HG03175 (cell line): Measurements from ENCODE around the gene SPSB1.

Experiments
- ATAC-seq: cut with Tn5 transposase; IDR thresholded peaks from one replicate; pipeline ENCODE4 v1.9.1; 2021; ENCODE audit warnings: mild to moderate bottlenecking, moderate library complexity; ENCODE audit not compliant: unreplicated experiment

SPSB1 gene

GRCh38 chr1:9258629-9259028 is 34.1 kb upstream of the SPSB1 start:
- ATAC-seq = no peak

GRCh38 chr1:9260059-9260766 is 32.5 kb upstream of the SPSB1 start:
- ATAC-seq = no peak

GRCh38 chr1:9261496-9261895 is 31.2 kb upstream of the SPSB1 start:
- no peak for ATAC-seq

- ATAC-seq = no peak
Observed at GRCh38 chr1:9262096-9262986, 30.4 kb upstream of the SPSB1 start.

- ATAC-seq = no peak
Observed at GRCh38 chr1:9263276-9263855, 29.3 kb upstream of the SPSB1 start.

- ATAC-seq = no peak
Observed at GRCh38 chr1:9263984-9264872, 28.5 kb upstream of the SPSB1 start.

GRCh38 chr1:9265037-9265436 is 27.7 kb upstream of the SPSB1 start:
- ATAC-seq = no peak

GRCh38 chr1:9265968-9266367 is 26.7 kb upstream of the SPSB1 start:
- no peak for ATAC-seq

- ATAC-seq = no peak
Observed at GRCh38 chr1:9267352-9267686, 25.4 kb upstream of the SPSB1 start.

- no peak for ATAC-seq
Observed at GRCh38 chr1:9267827-9268581, 24.7 kb upstream of the SPSB1 start.

- no peak for ATAC-seq
Observed at GRCh38 chr1:9269078-9269501, 23.6 kb upstream of the SPSB1 start.

GRCh38 chr1:9269721-9270120 is 23.0 kb upstream of the SPSB1 start:
- ATAC-seq = no peak

GRCh38 chr1:9270290-9270883 is 22.3 kb upstream of the SPSB1 start:
- no peak for ATAC-seq

- no peak for ATAC-seq
Observed at GRCh38 chr1:9271283-9271682, 21.4 kb upstream of the SPSB1 start.

GRCh38 chr1:9271861-9272595 is 20.7 kb upstream of the SPSB1 start:
- no peak for ATAC-seq

GRCh38 chr1:9273177-9273576 is 19.5 kb upstream of the SPSB1 start:
- no peak for ATAC-seq

GRCh38 chr1:9275161-9275560 is 17.5 kb upstream of the SPSB1 start:
- no peak for ATAC-seq

- ATAC-seq = peak; percentile 89
Observed at GRCh38 chr1:9275567-9276034, 17.1 kb upstream of the SPSB1 start.

- no peak for ATAC-seq
Observed at GRCh38 chr1:9278116-9278515, 14.6 kb upstream of the SPSB1 start.
